B cell (primary cell): ENCODE results near the gene XYLT1. TPM values are rescaled to one million over a fixed set of nuclear protein-coding genes. Genes with fewer than 3 reads are reported as not detected.
"Not testable (repeated sequence)": the region's sequence is repeated elsewhere in the genome, so short reads cannot be mapped to it uniquely, and the experiment has no call there.

Experiments
- ATAC-seq: fragments of 200-7000 bp; cut with Tn5 transposase; one replicate; pipeline ENCODE4 v1.10.0; 2021; ENCODE audit warnings: low read depth, mild to moderate bottlenecking, moderate number of reproducible peaks, moderate library complexity
- CTCF ChIA-PET: fragments of 350-600 bp; sonication (Branson Sonifier 250); formaldehyde crosslinking; loops from one replicate; lab custom pipeline; 2021; ENCODE audit warnings: antibody characterized with exemption, inconsistent platforms; lab: Charles Lee
- POLR2A ChIA-PET: fragments of 350-600 bp; sonication (Branson Sonifier 250); formaldehyde crosslinking; loops from one replicate; lab custom pipeline; 2021; ENCODE audit warnings: antibody characterized with exemption; lab: Charles Lee
- DNase-seq: peaks from one replicate; pipeline ENCODE4 v3.0.0; 2013
- H2AFZ ChIP-seq: 2 replicates; pipeline ENCODE4 v1.6.1; 2012; ENCODE audit warnings: mild to moderate bottlenecking, low read depth, low read length; ENCODE audit not compliant: insufficient read depth, poor library complexity, severe bottlenecking
- H3K27ac ChIP-seq, 2 donors: 1 replicate in 1 of 2; 2 replicates in 1 of 2; pipeline ENCODE4 v1.5.1; 2012 to 2013; ENCODE audit warnings: low read length in 2 of 2, mild to moderate bottlenecking in 2 of 2, moderate library complexity in 1 of 2
- H3K27me3 ChIP-seq, 4 experiments: fragments of 200-600 bp in 1 of 4; sonication (generic) in 1 of 4; replicated peaks in 1 of 4; 1 replicate in 2 of 4; 2 replicates in 2 of 4; pipeline versions ENCODE4 v1.6.1 to v1.7.0; 2013 to 2016; ENCODE audit warnings: low read length in 3 of 4, mild to moderate bottlenecking in 2 of 4, mixed read lengths in 1 of 4, moderate library complexity in 1 of 4; ENCODE audit not compliant: insufficient read depth in 4 of 4, control insufficient read depth in 3 of 4; ENCODE audit errors: control extremely low read depth in 1 of 4
- H3K36me3 ChIP-seq, 2 experiments: replicated peaks in 1 of 2; 1 replicate in 1 of 2; 2 replicates in 1 of 2; pipeline versions ENCODE4 v1.6.1 to v1.7.1; 2013; ENCODE audit warnings: low read length in 1 of 2; ENCODE audit not compliant: insufficient read depth in 2 of 2, control insufficient read depth in 1 of 2; ENCODE audit errors: control extremely low read depth in 1 of 2, extremely low read depth in 1 of 2
- H3K4me1 ChIP-seq, 2 donors: fragments of 200-600 bp in 1 of 2; sonication (generic) in 1 of 2; 1 replicate in 1 of 2; 2 replicates in 1 of 2; pipeline versions ENCODE4 v1.5.1 to v1.6.1; 2013 to 2017; ENCODE audit warnings: low read length in 2 of 2; ENCODE audit not compliant: control insufficient read depth in 2 of 2, insufficient read depth in 2 of 2
- H3K4me2 ChIP-seq: replicated peaks from 2 replicates; pipeline ENCODE3; 2012; ENCODE audit warnings: mild to moderate bottlenecking, low read depth, low read length; ENCODE audit not compliant: poor library complexity, severe bottlenecking
- H3K4me3 ChIP-seq, 5 experiments: fragments of 200-600 bp in 1 of 5; sonication (generic) in 1 of 5; 1 replicate in 3 of 5; 2 replicates in 2 of 5; pipeline versions ENCODE4 v1.5.1 to v1.7.0; 2011 to 2016; ENCODE audit warnings: low read length in 4 of 5, mild to moderate bottlenecking in 4 of 5, low read depth in 2 of 5, control low read depth in 1 of 5, moderate library complexity in 1 of 5; ENCODE audit not compliant: insufficient read depth in 1 of 5; ENCODE audit errors: control extremely low read depth in 1 of 5, extremely low read depth in 1 of 5
- H3K79me2 ChIP-seq: fragments of 200-600 bp; sonication (generic); one replicate; pipeline ENCODE4 v1.6.0; 2016; ENCODE audit warnings: low read length; ENCODE audit not compliant: control insufficient read depth, insufficient read depth
- H3K9ac ChIP-seq: fragments of 200-600 bp; sonication (generic); 2 replicates; pipeline ENCODE4 v1.6.1; 2017; ENCODE audit warnings: mild to moderate bottlenecking, low read length, moderate library complexity
- H3K9me3 ChIP-seq, 3 donors: one replicate each; pipeline versions ENCODE4 v1.6.1 to v1.7.1; 2013; ENCODE audit warnings: low read length in 2 of 3; ENCODE audit not compliant: control insufficient read depth in 2 of 3, insufficient read depth in 1 of 3; ENCODE audit errors: control extremely low read depth in 1 of 3
- H4K20me1 ChIP-seq: 2 replicates; pipeline ENCODE4 v1.6.0; 2012; ENCODE audit warnings: mild to moderate bottlenecking, low read length; ENCODE audit not compliant: insufficient read depth, control insufficient read depth, poor library complexity, severe bottlenecking
- H3K27ac Mint-ChIP-seq: one replicate; pipeline ENCODE4 v1.8.0; 2021; ENCODE audit warnings: mixed read lengths
- H3K27me3 Mint-ChIP-seq: one replicate; pipeline ENCODE4 v1.8.0; 2021; ENCODE audit warnings: mixed read lengths
- H3K4me1 Mint-ChIP-seq: one replicate; pipeline ENCODE4 v1.8.0; 2021; ENCODE audit warnings: mixed read lengths
- H3K4me3 Mint-ChIP-seq: one replicate; pipeline ENCODE4 v1.8.0; 2021; ENCODE audit warnings: mixed read lengths
- H3K9me3 Mint-ChIP-seq: one replicate; pipeline ENCODE4 v1.8.0; 2022; ENCODE audit warnings: mixed read lengths; ENCODE audit not compliant: insufficient read depth
- CTCF ChIP-seq: fragments of 200-600 bp; IDR thresholded peaks from one replicate; pipeline ENCODE4 v1.8.0; 2022; ENCODE audit warnings: antibody characterized with exemption, mild to moderate bottlenecking
- EZH2 ChIP-seq: IDR thresholded peaks from 2 replicates; pipeline ENCODE4 v1.6.1; 2012; ENCODE audit warnings: borderline replicate concordance, low read depth, mild to moderate bottlenecking, moderate library complexity, low read length; ENCODE audit not compliant: insufficient read depth, poor library complexity, severe bottlenecking
- WGBS: methylation state at CpG from one replicate; pipeline ENCODE4 v1.1.5; 2013; ENCODE audit warnings: missing lambda C conversion rate; ENCODE audit not compliant: insufficient coverage; 5-methylcytosine and 5-hydroxymethylcytosine counted together
- intact Hi-C: fragments of 100-400 bp; cut with micrococcal nuclease; formaldehyde crosslinking; loops from one replicate; pipeline ENCODE4 v1.10.0; 2022
- polyA plus RNA-seq: library from polyadenylated mRNA; depleted of rRNA; stranded (reverse); fragments of >200 nt; gene quantifications from 2 replicates; pipeline ENCODE4 v1.2.3, GENCODE V29; 2012
- total RNA-seq, 2 donors: library from RNA; stranded (reverse); fragments of 120-200 nt in 1 of 2; gene quantifications; 1 replicate in 1 of 2; 2 replicates in 1 of 2; pipeline versions ENCODE4 v1.2.3 to v1.2.4, GENCODE V29; 2013 to 2022

The XYLT1 gene
- total and polyA plus RNA-seq, 2 donors (not counting 1 experiment from before 2014, with no cell fraction given), result 8.7 to 59.6 TPM

- Histone ChIP-seq H3K4me3 (no peak overlapping the region), H3K27me3 (no peaks in the 10 kb centered on the region), H3K27ac (no peak overlapping the region), H3K79me2 (peaks cover 84% of the 10 kb centered on the region), H3K4me1 (peaks cover 73 to 82% of the 10 kb centered on the region in 2 donors), H3K36me3 (peaks cover 0 to 5% of the 10 kb centered on the region in 2 experiments), H3K4me2 (peak overlapping the region; percentile 21), H3K9ac (no peak overlapping the region), H2AFZ (no peak overlapping the region), H3K9me3 (peaks cover 0 to 3% (median 2%) of the 10 kb centered on the region in 3 donors), H4K20me1 (no peaks in the 10 kb centered on the region)
- DNase-seq, result no peak
- intact Hi-C loops, result no loop called here
- H3K9me3 Mint-ChIP-seq, result no peaks in the 10 kb centered on the region
- H3K4me3 Mint-ChIP-seq, result no peak overlapping the region
- ATAC-seq, result no peak
- ChIA-PET POLR2A (interaction anchor here (0.6 kb wide), 1 partner anchor 51 kb away, joined by 4 read pairs; no protein-coding TSS in a partner anchor), CTCF (no interaction called here)
- peaks cover 77% of the 10 kb centered on the region for H3K4me1 Mint-ChIP-seq
- no peak for TF ChIP-seq EZH2
- no peak for TF ChIP-seq CTCF
- peak overlapping the region; percentile 67 for H3K27ac Mint-ChIP-seq
- 100% methylated on average over 4 of the region's 7 CpGs for whole genome bisulfite sequencing
- H3K27me3 Mint-ChIP-seq, result no peaks in the 10 kb centered on the region
Measured at GRCh38 chr16:17412221-17412620, 58.5 kb downstream of the XYLT1 start.

GRCh38 chr16:17411263-17411662 lies 59.5 kb downstream of the XYLT1 start:
- Mint-ChIP-seq H3K4me3 (no peak overlapping the region), H3K4me1 (peaks cover 69% of the 10 kb centered on the region), H3K27ac (no peak overlapping the region), H3K9me3 (no peaks in the 10 kb centered on the region), H3K27me3 (no peaks in the 10 kb centered on the region)
- no peak overlapping the region for H3K4me3 ChIP-seq
- WGBS, result no CpG with 5 or more reads among the region's 2 CpGs
- no peak overlapping the region for H3K4me2 ChIP-seq
- peaks cover 83% of the 10 kb centered on the region for H3K79me2 ChIP-seq
- DNase-seq, result no peak
- H3K36me3 ChIP-seq, result peaks cover 0 to 5% of the 10 kb centered on the region in 2 experiments
- H4K20me1 ChIP-seq, result no peaks in the 10 kb centered on the region
- no peak for ATAC-seq
- intact Hi-C loops, result no loop called here
- POLR2A ChIA-PET, result no interaction called here
- TF ChIP-seq CTCF (no peak), EZH2 (no peak)
- no peak overlapping the region for H3K27ac ChIP-seq
- H3K9me3 ChIP-seq, result peaks cover 0 to 3% (median 2%) of the 10 kb centered on the region in 3 donors
- H3K9ac ChIP-seq, result no peak overlapping the region
- H3K4me1 ChIP-seq, result peaks cover 65 to 73% of the 10 kb centered on the region in 2 donors
- H2AFZ ChIP-seq, result no peak overlapping the region
- CTCF ChIA-PET, result interaction anchor here (1.0 kb wide), 1 partner anchor 168 kb away, joined by 3 read pairs; no protein-coding TSS in a partner anchor
- no peaks in the 10 kb centered on the region for H3K27me3 ChIP-seq

- CTCF ChIA-PET, H3K27ac ChIP-seq, H3K4me2 ChIP-seq, H3K4me3 Mint-ChIP-seq, intact Hi-C loops, H3K36me3 ChIP-seq, ATAC-seq, H3K27me3 Mint-ChIP-seq, H3K9ac ChIP-seq, H2AFZ ChIP-seq, DNase-seq, H4K20me1 ChIP-seq, H3K27me3 ChIP-seq, H3K4me3 ChIP-seq, H3K9me3 Mint-ChIP-seq, H3K9me3 ChIP-seq: not testable (repeated sequence)
- Mint-ChIP-seq H3K4me1 (peaks cover 61% of the 10 kb centered on the region), H3K27ac (peak overlapping the region; percentile 38)
- peaks cover 56 to 64% of the 10 kb centered on the region in 2 donors for H3K4me1 ChIP-seq
- H3K79me2 ChIP-seq, result peaks cover 75% of the 10 kb centered on the region
- WGBS, result 100% methylated on average over 1 of the region's 6 CpGs
- POLR2A ChIA-PET, result interaction anchor here (0.6 kb wide), 1 partner anchor 34 kb away, joined by 3 read pairs; no protein-coding TSS in a partner anchor
Measured at GRCh38 chr16:17410316-17410715, 60.4 kb downstream of the XYLT1 start.
